SU-DHL-6 (cell line): ENCODE measurements around the gene TXNIP.

ENCODE experiments used
- CTCF ChIP-seq: fragments of 200-600 bp; sonication (generic); IDR thresholded peaks from one replicate; pipeline ENCODE4 v1.5.1; 2017; ENCODE audit warnings: antibody characterized with exemption, mild to moderate bottlenecking, low read length, moderate library complexity; ENCODE audit not compliant: insufficient read depth, poor library complexity, severe bottlenecking
- EZH2phosphoT487 ChIP-seq: fragments of 200-600 bp; sonication (generic), shearing (Covaris generic); conservative IDR thresholded peaks from 2 replicates; pipeline ENCODE4 v1.6.1; 2018; ENCODE audit warnings: mild to moderate bottlenecking, antibody characterized with exemption, low read length, moderate library complexity, mixed read lengths

GRCh38 chr1:146039844-146040194 lies 43.4 kb upstream of the TXNIP start:
- TF ChIP-seq EZH2phosphoT487 (no peak), CTCF (no peak)
